ENCODE data around the gene RPL27A.
"Not testable (repeated sequence)": the region's sequence is repeated elsewhere in the genome, so short reads cannot be mapped to it uniquely, and the experiment has no call there.

RPL27A gene

DNA sequence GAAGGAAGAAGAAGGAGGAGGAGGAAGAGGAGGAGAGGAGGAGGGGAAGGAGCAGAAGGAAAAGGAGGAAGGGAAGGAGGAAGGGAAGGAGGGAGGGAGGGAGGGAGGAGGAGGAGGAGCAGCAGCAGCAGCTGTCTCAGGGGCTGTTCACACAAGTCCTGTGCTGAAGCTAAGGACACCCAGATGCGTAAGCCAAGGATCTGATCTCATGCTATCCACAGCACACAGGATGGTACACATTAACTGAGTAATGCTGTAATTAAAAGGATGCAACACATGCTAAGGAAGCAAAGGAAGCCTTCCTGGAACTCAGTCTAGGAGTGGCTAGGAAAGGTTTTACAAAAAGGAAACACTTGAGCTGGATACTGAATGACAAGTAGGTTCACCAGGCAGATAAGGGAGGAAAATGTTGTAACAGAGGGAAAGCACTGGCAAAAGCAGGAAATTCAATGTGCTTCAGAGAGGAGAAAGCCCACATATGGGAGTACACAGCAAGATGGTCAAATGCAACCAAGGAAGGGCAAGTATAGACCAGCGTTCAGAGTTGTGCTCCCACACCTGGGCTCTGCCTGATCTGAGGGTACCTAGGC, 32.1 kb upstream of the RPL27A start:
- Histone ChIP-seq H3K27ac (ENCODE audit: insufficient read depth, low read depth, low read length, poor library complexity, severe bottlenecking) (no peak overlapping the region), H3K4me1 (ENCODE audit: control insufficient read depth, insufficient read depth, low read length) (no peaks in the 10 kb centered on the region), H3K36me3 (ENCODE audit: control insufficient read depth, insufficient read depth, low read length) (peaks cover 7% of the 10 kb centered on the region), H3K9me3 (ENCODE audit: control insufficient read depth, low read length) (no peaks in the 10 kb centered on the region), H3K4me3 (ENCODE audit: insufficient read depth, low read depth, low read length) (no peak overlapping the region), H3K27me3 (ENCODE audit: control insufficient read depth, insufficient read depth, low read length, poor library complexity, severe bottlenecking) (no peaks in the 10 kb centered on the region)
- 97 to 99% methylated on average over 2 of the region's 2 CpGs for WGBS, 2 experiments

GRCh38 chr11:8652140-8652539, 30.5 kb upstream of the RPL27A start:
- Histone ChIP-seq H3K4me1 (ENCODE audit: control insufficient read depth, insufficient read depth, low read length) (no peaks in the 10 kb centered on the region), H3K36me3 (ENCODE audit: control insufficient read depth, insufficient read depth, low read length) (peaks cover 7% of the 10 kb centered on the region), H3K27ac (ENCODE audit: insufficient read depth, low read depth, low read length, poor library complexity, severe bottlenecking) (no peak overlapping the region), H3K4me3 (ENCODE audit: insufficient read depth, low read depth, low read length) (no peak overlapping the region), H3K9me3 (ENCODE audit: control insufficient read depth, low read length) (no peaks in the 10 kb centered on the region), H3K27me3 (ENCODE audit: control insufficient read depth, insufficient read depth, low read length, poor library complexity, severe bottlenecking) (no peaks in the 10 kb centered on the region)
- WGBS, 2 experiments: 92 to 98% methylated on average over 3 of the region's 3 CpGs

- no peak overlapping the region for H3K27ac ChIP-seq (ENCODE audit: insufficient read depth, low read depth, low read length, poor library complexity, severe bottlenecking)
- no peaks in the 10 kb centered on the region for H3K36me3 ChIP-seq (ENCODE audit: control insufficient read depth, insufficient read depth, low read length)
- H3K4me3 ChIP-seq (ENCODE audit: insufficient read depth, low read depth, low read length): no peak overlapping the region
- H3K27me3 ChIP-seq (ENCODE audit: control insufficient read depth, insufficient read depth, low read length, poor library complexity, severe bottlenecking): no peaks in the 10 kb centered on the region
- H3K9me3 ChIP-seq (ENCODE audit: control insufficient read depth, low read length): no peaks in the 10 kb centered on the region
- 82 to 99% methylated on average over 3 to 4 of the region's 4 CpGs for WGBS, 2 experiments
- peaks cover 4% of the 10 kb centered on the region for H3K4me1 ChIP-seq (ENCODE audit: control insufficient read depth, insufficient read depth, low read length)
These were observed 28.1 kb upstream of the RPL27A start for GRCh38 chr11:8654503-8654902.

DNA sequence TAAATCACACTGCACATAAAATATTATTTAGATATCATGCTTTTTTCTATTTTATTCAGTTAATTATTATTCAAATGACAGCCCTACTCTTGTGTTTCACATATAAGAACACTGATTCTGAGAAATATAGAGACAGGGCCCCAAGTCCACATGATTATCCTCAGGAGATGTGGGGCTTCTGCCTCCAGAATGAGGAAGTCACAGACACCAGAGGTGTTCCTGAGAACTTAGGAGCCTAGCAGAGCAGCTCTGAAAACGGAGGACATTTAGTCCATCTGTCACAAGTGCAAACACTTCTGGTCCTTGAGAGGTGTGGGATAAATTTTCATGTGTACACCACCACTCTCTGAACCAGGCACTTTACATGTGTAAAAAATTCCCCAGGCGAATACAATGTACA, 26.3 kb upstream of the RPL27A start:
- WGBS, 2 experiments: 90 to 95% methylated on average over 2 of the region's 2 CpGs
- Histone ChIP-seq H3K9me3 (ENCODE audit: control insufficient read depth, low read length) (no peaks in the 10 kb centered on the region), H3K27me3 (ENCODE audit: control insufficient read depth, insufficient read depth, low read length, poor library complexity, severe bottlenecking) (no peaks in the 10 kb centered on the region), H3K4me3 (ENCODE audit: insufficient read depth, low read depth, low read length) (no peak overlapping the region), H3K4me1 (ENCODE audit: control insufficient read depth, insufficient read depth, low read length) (peaks cover 8% of the 10 kb centered on the region), H3K36me3 (ENCODE audit: control insufficient read depth, insufficient read depth, low read length) (no peaks in the 10 kb centered on the region), H3K27ac (ENCODE audit: insufficient read depth, low read depth, low read length, poor library complexity, severe bottlenecking) (no peak overlapping the region)

DNA sequence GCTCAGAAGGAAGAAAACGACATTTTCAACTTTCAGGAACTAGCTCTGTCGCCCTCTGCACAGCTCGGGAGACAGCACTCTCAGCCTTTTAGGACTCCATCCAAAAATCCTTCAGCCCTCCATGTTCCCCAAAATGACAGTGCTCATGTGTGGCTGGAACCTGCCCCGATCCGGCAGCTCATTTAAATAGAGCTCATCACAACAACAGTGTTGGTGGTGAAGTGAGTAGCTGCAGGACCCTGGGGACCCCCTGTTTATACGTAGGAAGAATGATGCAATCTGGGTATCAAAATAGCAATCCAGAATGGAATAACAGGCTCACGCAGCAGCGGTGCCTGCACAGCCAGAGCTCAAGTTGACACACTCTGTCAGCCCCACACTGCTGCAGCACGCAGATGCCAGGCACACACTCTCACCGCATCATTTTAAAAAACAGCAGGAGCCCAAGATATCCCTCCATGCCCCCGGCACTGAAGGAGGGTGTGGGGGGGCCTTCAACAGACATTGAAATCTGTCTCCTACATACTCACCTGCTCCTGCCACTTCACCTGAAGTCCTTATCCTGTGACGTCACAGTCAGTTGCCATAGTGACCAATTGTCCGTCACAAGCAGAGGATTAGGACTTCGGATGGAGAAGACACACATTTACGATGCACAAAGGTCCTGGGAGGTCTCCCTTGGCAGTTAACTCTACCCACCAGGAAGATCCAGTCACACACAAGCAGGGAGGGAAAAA, 24.1 kb upstream of the RPL27A start:
- Histone ChIP-seq H3K4me3 (ENCODE audit: insufficient read depth, low read depth, low read length) (no peak overlapping the region), H3K9me3 (ENCODE audit: control insufficient read depth, low read length) (no peaks in the 10 kb centered on the region), H3K36me3 (ENCODE audit: control insufficient read depth, insufficient read depth, low read length) (no peaks in the 10 kb centered on the region), H3K27ac (ENCODE audit: insufficient read depth, low read depth, low read length, poor library complexity, severe bottlenecking) (no peak overlapping the region), H3K27me3 (ENCODE audit: control insufficient read depth, insufficient read depth, low read length, poor library complexity, severe bottlenecking) (no peaks in the 10 kb centered on the region), H3K4me1 (ENCODE audit: control insufficient read depth, insufficient read depth, low read length) (peaks cover 18% of the 10 kb centered on the region)
- 83 to 84% methylated on average over 15 of the region's 15 CpGs for WGBS, 2 experiments

DNA sequence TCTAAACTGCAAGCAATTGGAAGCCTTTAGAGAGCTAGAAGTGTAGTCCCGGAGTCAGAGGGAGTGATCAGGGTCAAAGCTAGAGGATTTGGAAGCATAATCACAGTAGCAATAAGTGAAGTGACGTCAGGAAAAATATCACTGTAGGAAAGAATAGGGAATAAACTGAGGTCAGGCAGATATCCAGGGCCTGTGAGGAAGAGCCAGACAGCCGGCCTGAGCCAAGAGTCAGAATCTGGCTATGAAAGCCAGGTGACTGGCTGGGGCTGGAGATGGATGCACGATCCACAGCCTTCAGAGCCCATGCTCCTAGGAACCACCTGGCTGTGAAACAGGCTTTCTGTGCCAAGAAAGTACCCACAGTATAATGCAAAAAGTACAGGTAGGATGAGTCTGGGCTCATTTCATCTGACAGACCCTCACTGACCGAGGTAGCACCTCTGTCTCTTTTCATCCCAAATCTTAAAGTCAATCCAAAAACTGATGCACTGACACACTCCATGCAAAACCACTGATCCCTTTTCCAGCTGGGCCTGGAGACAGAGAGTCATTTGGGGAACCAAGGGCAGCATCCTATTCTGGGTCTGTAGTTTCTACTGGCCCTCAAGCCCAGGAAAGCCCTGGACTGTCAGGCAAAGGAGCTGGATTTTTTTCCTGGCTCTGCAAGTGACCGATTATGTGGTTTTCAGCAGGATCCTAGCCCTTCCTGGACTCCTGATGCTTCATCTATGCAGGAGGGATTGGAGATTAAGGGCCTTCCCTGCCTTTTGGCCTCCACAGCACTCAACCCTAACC, 21.4 kb upstream of the RPL27A start:
- Histone ChIP-seq H3K36me3 (ENCODE audit: control insufficient read depth, insufficient read depth, low read length) (no peaks in the 10 kb centered on the region), H3K27me3 (ENCODE audit: control insufficient read depth, insufficient read depth, low read length, poor library complexity, severe bottlenecking) (no peaks in the 10 kb centered on the region), H3K9me3 (ENCODE audit: control insufficient read depth, low read length) (no peaks in the 10 kb centered on the region), H3K4me3 (ENCODE audit: insufficient read depth, low read depth, low read length) (no peak overlapping the region), H3K27ac (ENCODE audit: insufficient read depth, low read depth, low read length, poor library complexity, severe bottlenecking) (no peak overlapping the region), H3K4me1 (ENCODE audit: control insufficient read depth, insufficient read depth, low read length) (peaks cover 18% of the 10 kb centered on the region)
- WGBS, 2 experiments: 91 to 94% methylated on average over 6 of the region's 6 CpGs

GRCh38 chr11:8665222-8665621, 17.4 kb upstream of the RPL27A start:
- WGBS, 2 experiments: 90% methylated on average over 1 of the region's 1 CpG
- Histone ChIP-seq H3K4me1 (ENCODE audit: control insufficient read depth, insufficient read depth, low read length) (peaks cover 14% of the 10 kb centered on the region), H3K36me3 (ENCODE audit: control insufficient read depth, insufficient read depth, low read length) (no peaks in the 10 kb centered on the region), H3K27me3 (ENCODE audit: control insufficient read depth, insufficient read depth, low read length, poor library complexity, severe bottlenecking) (no peaks in the 10 kb centered on the region), H3K4me3 (ENCODE audit: insufficient read depth, low read depth, low read length) (no peak overlapping the region), H3K27ac (ENCODE audit: insufficient read depth, low read depth, low read length, poor library complexity, severe bottlenecking) (no peak overlapping the region), H3K9me3 (ENCODE audit: control insufficient read depth, low read length) (no peaks in the 10 kb centered on the region)

GRCh38 chr11:8670081-8670480, 12.5 kb upstream of the RPL27A start:
- not testable (repeated sequence) for H3K9me3 ChIP-seq (ENCODE audit: control insufficient read depth, low read length); H3K27me3 ChIP-seq (ENCODE audit: control insufficient read depth, insufficient read depth, low read length, poor library complexity, severe bottlenecking); H3K4me3 ChIP-seq (ENCODE audit: insufficient read depth, low read depth, low read length); H3K27ac ChIP-seq (ENCODE audit: insufficient read depth, low read depth, low read length, poor library complexity, severe bottlenecking); H3K36me3 ChIP-seq (ENCODE audit: control insufficient read depth, insufficient read depth, low read length)
- peaks cover 12% of the 10 kb centered on the region for H3K4me1 ChIP-seq (ENCODE audit: control insufficient read depth, insufficient read depth, low read length)
- 94 to 98% methylated on average over 6 of the region's 6 CpGs for WGBS, 2 experiments

GRCh38 chr11:8671193-8671612, 11.4 kb upstream of the RPL27A start:
- 0 to 1% methylated on average over 4 of the region's 4 CpGs for WGBS, 2 experiments
- peaks cover 12% of the 10 kb centered on the region for H3K4me1 ChIP-seq (ENCODE audit: control insufficient read depth, insufficient read depth, low read length)
- no peaks in the 10 kb centered on the region for H3K36me3 ChIP-seq (ENCODE audit: control insufficient read depth, insufficient read depth, low read length)
- H3K27me3 ChIP-seq (ENCODE audit: control insufficient read depth, insufficient read depth, low read length, poor library complexity, severe bottlenecking): no peaks in the 10 kb centered on the region
- no peaks in the 10 kb centered on the region for H3K9me3 ChIP-seq (ENCODE audit: control insufficient read depth, low read length)
- peak overlapping the region; percentile 86 for H3K27ac ChIP-seq (ENCODE audit: insufficient read depth, low read depth, low read length, poor library complexity, severe bottlenecking)
- no peak overlapping the region for H3K4me3 ChIP-seq (ENCODE audit: insufficient read depth, low read depth, low read length)

GRCh38 chr11:8671651-8672062, 10.9 kb upstream of the RPL27A start:
- no peak overlapping the region for H3K4me3 ChIP-seq (ENCODE audit: insufficient read depth, low read depth, low read length)
- no peaks in the 10 kb centered on the region for H3K27me3 ChIP-seq (ENCODE audit: control insufficient read depth, insufficient read depth, low read length, poor library complexity, severe bottlenecking)
- WGBS, 2 experiments: 28 to 30% methylated on average over 1 of the region's 1 CpG
- H3K36me3 ChIP-seq (ENCODE audit: control insufficient read depth, insufficient read depth, low read length): no peaks in the 10 kb centered on the region
- peak overlapping the region; percentile 86 for H3K27ac ChIP-seq (ENCODE audit: insufficient read depth, low read depth, low read length, poor library complexity, severe bottlenecking)
- no peaks in the 10 kb centered on the region for H3K9me3 ChIP-seq (ENCODE audit: control insufficient read depth, low read length)
- H3K4me1 ChIP-seq (ENCODE audit: control insufficient read depth, insufficient read depth, low read length): peaks cover 12% of the 10 kb centered on the region
